Measurements from ENCODE around the gene ERG. TPM values are rescaled to one million over a fixed set of nuclear protein-coding genes. Genes with fewer than 3 reads are reported as not detected.

ERG gene
- total RNA-seq, 2 experiments from 2014 or later: not detected

- H3K27ac Mint-ChIP-seq: no peak overlapping the region
- DNase-seq: no peak
- CTCF ChIA-PET: interaction anchor here (0.6 kb wide), 1 partner anchor 313 kb away, joined by 4 read pairs; no protein-coding TSS in a partner anchor
- H3K36me3 Mint-ChIP-seq (ENCODE audit: low read depth): no peaks in the 10 kb centered on the region
- peaks cover 62% of the 10 kb centered on the region for H3K27me3 Mint-ChIP-seq (ENCODE audit: low read depth)
- H3K4me1 Mint-ChIP-seq (ENCODE audit: low read depth): peaks cover 4% of the 10 kb centered on the region
- intact Hi-C loops (cut with micrococcal nuclease): no loop called here
- no peak overlapping the region for H3K4me3 Mint-ChIP-seq
- no peaks in the 10 kb centered on the region for H3K9me3 Mint-ChIP-seq
Measured at GRCh38 chr21:38479641-38480525, 18.4 kb downstream of the ERG start.

- no peak overlapping the region for H3K4me3 Mint-ChIP-seq
Measured at GRCh38 chr21:38478782-38479181, 19.5 kb downstream of the ERG start.

GRCh38 chr21:38477226-38477625 is 21.1 kb downstream of the ERG start:
- H3K36me3 Mint-ChIP-seq (ENCODE audit: low read depth): no peaks in the 10 kb centered on the region
- peaks cover 4% of the 10 kb centered on the region for H3K4me1 Mint-ChIP-seq (ENCODE audit: low read depth)
- no peak for DNase-seq
- H3K4me3 Mint-ChIP-seq: no peak overlapping the region
- H3K9me3 Mint-ChIP-seq: no peaks in the 10 kb centered on the region
- intact Hi-C loops (cut with micrococcal nuclease): no loop called here
- no peak overlapping the region for H3K27ac Mint-ChIP-seq
- peaks cover 77% of the 10 kb centered on the region for H3K27me3 Mint-ChIP-seq (ENCODE audit: low read depth)
- CTCF ChIA-PET: interaction anchor here (0.7 kb wide), 1 partner anchor 1500 kb away, joined by 3 read pairs; no protein-coding TSS in a partner anchor

More at GRCh38 chr21:38478782-38479181, 19.5 kb downstream of the ERG start:
- no peaks in the 10 kb centered on the region for H3K36me3 Mint-ChIP-seq (ENCODE audit: low read depth)
- DNase-seq: no peak
- H3K4me1 Mint-ChIP-seq (ENCODE audit: low read depth): peaks cover 4% of the 10 kb centered on the region
- intact Hi-C loops (cut with micrococcal nuclease): no loop called here
- CTCF ChIA-PET: no interaction called here
- H3K27me3 Mint-ChIP-seq (ENCODE audit: low read depth): peaks cover 66% of the 10 kb centered on the region
- H3K27ac Mint-ChIP-seq: no peak overlapping the region
- no peaks in the 10 kb centered on the region for H3K9me3 Mint-ChIP-seq

- Mint-ChIP-seq H3K27me3 (ENCODE audit: low read depth) (peaks cover 81% of the 10 kb centered on the region), H3K36me3 (ENCODE audit: low read depth) (no peaks in the 10 kb centered on the region), H3K4me3 (no peak overlapping the region), H3K27ac (no peak overlapping the region), H3K9me3 (no peaks in the 10 kb centered on the region), H3K4me1 (ENCODE audit: low read depth) (peaks cover 4% of the 10 kb centered on the region)
- CTCF ChIA-PET: no interaction called here
- intact Hi-C loops (cut with micrococcal nuclease): no loop called here
- no peak for DNase-seq
Measured at GRCh38 chr21:38476385-38476784, 21.9 kb downstream of the ERG start.

- intact Hi-C loops (cut with micrococcal nuclease): no loop called here
- CTCF ChIA-PET: no interaction called here
- Mint-ChIP-seq H3K4me1 (ENCODE audit: low read depth) (peaks cover 4% of the 10 kb centered on the region), H3K27ac (no peak overlapping the region), H3K4me3 (no peak overlapping the region), H3K27me3 (ENCODE audit: low read depth) (peaks cover 81% of the 10 kb centered on the region), H3K9me3 (no peaks in the 10 kb centered on the region), H3K36me3 (ENCODE audit: low read depth) (no peaks in the 10 kb centered on the region)
- no peak for DNase-seq
Measured at GRCh38 chr21:38475519-38475918, 22.8 kb downstream of the ERG start.

GRCh38 chr21:38474796-38475195 is 23.5 kb downstream of the ERG start:
- Mint-ChIP-seq H3K4me1 (ENCODE audit: low read depth) (peaks cover 4% of the 10 kb centered on the region), H3K9me3 (no peaks in the 10 kb centered on the region), H3K4me3 (no peak overlapping the region), H3K27ac (no peak overlapping the region), H3K36me3 (ENCODE audit: low read depth) (no peaks in the 10 kb centered on the region), H3K27me3 (ENCODE audit: low read depth) (peaks cover 78% of the 10 kb centered on the region)
- intact Hi-C loops (cut with micrococcal nuclease): no loop called here
- CTCF ChIA-PET: no interaction called here
- no peak for DNase-seq

- DNase-seq: no peak
- Mint-ChIP-seq H3K9me3 (no peaks in the 10 kb centered on the region), H3K27me3 (ENCODE audit: low read depth) (peaks cover 72% of the 10 kb centered on the region), H3K36me3 (ENCODE audit: low read depth) (no peaks in the 10 kb centered on the region), H3K27ac (no peak overlapping the region), H3K4me1 (ENCODE audit: low read depth) (peaks cover 4% of the 10 kb centered on the region), H3K4me3 (no peak overlapping the region)
- intact Hi-C loops (cut with micrococcal nuclease): no loop called here
- CTCF ChIA-PET: no interaction called here
Measured at GRCh38 chr21:38474124-38474523, 24.2 kb downstream of the ERG start.

- H3K27ac Mint-ChIP-seq: no peak overlapping the region
- no peak for DNase-seq
- H3K36me3 Mint-ChIP-seq (ENCODE audit: low read depth): no peaks in the 10 kb centered on the region
- peaks cover 4% of the 10 kb centered on the region for H3K4me1 Mint-ChIP-seq (ENCODE audit: low read depth)
- CTCF ChIA-PET: no interaction called here
- no peaks in the 10 kb centered on the region for H3K9me3 Mint-ChIP-seq
- peaks cover 59% of the 10 kb centered on the region for H3K27me3 Mint-ChIP-seq (ENCODE audit: low read depth)
- intact Hi-C loops (cut with micrococcal nuclease): no loop called here
- no peak overlapping the region for H3K4me3 Mint-ChIP-seq
Measured at GRCh38 chr21:38472412-38473108, 25.7 kb downstream of the ERG start.

- H3K27ac Mint-ChIP-seq: no peak overlapping the region
- no peak for DNase-seq
- H3K9me3 Mint-ChIP-seq: no peaks in the 10 kb centered on the region
- H3K36me3 Mint-ChIP-seq (ENCODE audit: low read depth): no peaks in the 10 kb centered on the region
- intact Hi-C loops (cut with micrococcal nuclease): no loop called here
- peaks cover 52% of the 10 kb centered on the region for H3K27me3 Mint-ChIP-seq (ENCODE audit: low read depth)
- H3K4me3 Mint-ChIP-seq: no peak overlapping the region
- peaks cover 4% of the 10 kb centered on the region for H3K4me1 Mint-ChIP-seq (ENCODE audit: low read depth)
- CTCF ChIA-PET: no interaction called here
Measured at GRCh38 chr21:38471766-38472165, 26.5 kb downstream of the ERG start.

GRCh38 chr21:38470755-38471154 is 27.5 kb downstream of the ERG start:
- H3K27ac Mint-ChIP-seq: no peak overlapping the region
- CTCF ChIA-PET: no interaction called here
- peaks cover 42% of the 10 kb centered on the region for H3K27me3 Mint-ChIP-seq (ENCODE audit: low read depth)
- H3K9me3 Mint-ChIP-seq: no peaks in the 10 kb centered on the region
- H3K4me3 Mint-ChIP-seq: no peak overlapping the region
- intact Hi-C loops (cut with micrococcal nuclease): no loop called here
- H3K36me3 Mint-ChIP-seq (ENCODE audit: low read depth): no peaks in the 10 kb centered on the region
- H3K4me1 Mint-ChIP-seq (ENCODE audit: low read depth): no peaks in the 10 kb centered on the region
- DNase-seq: no peak

- CTCF ChIA-PET: no interaction called here
- H3K4me3 Mint-ChIP-seq: no peak overlapping the region
- no peaks in the 10 kb centered on the region for H3K9me3 Mint-ChIP-seq
- H3K27ac Mint-ChIP-seq: no peak overlapping the region
- no peaks in the 10 kb centered on the region for H3K36me3 Mint-ChIP-seq (ENCODE audit: low read depth)
- DNase-seq: no peak
- intact Hi-C loops (cut with micrococcal nuclease): no loop called here
- H3K4me1 Mint-ChIP-seq (ENCODE audit: low read depth): no peaks in the 10 kb centered on the region
- peaks cover 31% of the 10 kb centered on the region for H3K27me3 Mint-ChIP-seq (ENCODE audit: low read depth)
Measured at GRCh38 chr21:38469642-38470041, 28.6 kb downstream of the ERG start.

GRCh38 chr21:38468989-38469388 is 29.3 kb downstream of the ERG start:
- Mint-ChIP-seq H3K27ac (no peak overlapping the region), H3K9me3 (no peaks in the 10 kb centered on the region), H3K4me3 (no peak overlapping the region), H3K27me3 (ENCODE audit: low read depth) (peaks cover 25% of the 10 kb centered on the region), H3K4me1 (ENCODE audit: low read depth) (no peaks in the 10 kb centered on the region), H3K36me3 (ENCODE audit: low read depth) (no peaks in the 10 kb centered on the region)
- no peak for DNase-seq
- intact Hi-C loops (cut with micrococcal nuclease): no loop called here
- CTCF ChIA-PET: no interaction called here

GRCh38 chr21:38467911-38468310 is 30.4 kb downstream of the ERG start:
- CTCF ChIA-PET: no interaction called here
- no peaks in the 10 kb centered on the region for H3K4me1 Mint-ChIP-seq (ENCODE audit: low read depth)
- no peak overlapping the region for H3K4me3 Mint-ChIP-seq
- H3K36me3 Mint-ChIP-seq (ENCODE audit: low read depth): no peaks in the 10 kb centered on the region
- intact Hi-C loops (cut with micrococcal nuclease): no loop called here
- no peaks in the 10 kb centered on the region for H3K9me3 Mint-ChIP-seq
- H3K27me3 Mint-ChIP-seq (ENCODE audit: low read depth): peaks cover 15% of the 10 kb centered on the region
- no peak overlapping the region for H3K27ac Mint-ChIP-seq
- DNase-seq: no peak

Measured in activated naive CD4-positive, alpha-beta T cell treated with anti-CD3 and anti-CD28 coated beads for 36 hours (primary cell).